Glomerular visceral epithelial cell (primary cell): ENCODE data around the gene FHIT.
"Not testable (repeated sequence)": the region's sequence is repeated elsewhere in the genome, so short reads cannot be mapped to it uniquely, and the experiment has no call there.

Source experiments
- DNase-seq: peaks from one replicate; pipeline ENCODE4 v3.0.0-alpha.2; 2016; ENCODE audit errors: extremely low spot score

FHIT gene

GRCh38 chr3:59938828-59939227, 1312.4 kb downstream of the FHIT start:
- DNase-seq, result no peak

DNA sequence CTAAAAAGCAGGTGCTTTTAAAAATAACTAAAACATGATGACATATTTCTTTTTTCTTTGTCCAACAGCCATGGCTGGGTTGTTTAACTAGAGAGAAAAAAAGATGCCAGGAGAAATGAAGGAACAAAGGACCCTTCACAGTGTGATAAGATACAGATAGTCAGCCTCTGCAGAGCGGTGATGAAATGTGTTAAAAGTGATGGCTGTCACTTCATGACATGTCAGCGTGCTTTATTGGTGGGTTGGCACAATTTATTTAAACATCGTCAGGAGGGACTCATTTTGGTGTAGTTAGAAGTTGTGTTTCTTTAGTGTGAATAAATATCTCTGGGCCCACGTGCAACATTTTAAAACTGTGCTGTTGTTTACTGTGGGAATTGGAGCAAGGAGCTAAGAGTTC, 1314.1 kb downstream of the FHIT start:
- DNase-seq, result no peak

GRCh38 chr3:59936472-59936871, 1314.8 kb downstream of the FHIT start:
- DNase-seq, result no peak

GRCh38 chr3:59935025-59935424, 1316.2 kb downstream of the FHIT start:
- no peak for DNase-seq

DNA sequence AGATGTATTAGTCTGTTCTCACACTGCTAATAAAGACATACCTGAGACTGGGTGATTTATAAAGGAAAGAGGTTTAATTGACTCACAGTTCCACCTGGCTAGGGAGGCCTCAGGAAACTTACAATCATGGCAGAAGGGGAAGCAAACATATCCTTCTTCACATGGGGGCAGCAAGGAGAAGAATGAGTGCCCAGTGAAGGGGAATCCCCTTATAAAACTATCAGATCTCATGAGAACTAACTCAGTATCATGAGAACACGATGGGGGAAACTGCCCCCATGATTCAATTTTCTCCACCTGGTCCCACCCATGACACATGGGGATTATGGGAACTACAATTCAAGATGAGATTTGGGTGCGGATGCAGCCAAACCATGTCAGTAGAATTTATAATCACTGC, 1316.7 kb downstream of the FHIT start:
- DNase-seq, result not testable (repeated sequence)

- no peak for DNase-seq
Measured at GRCh38 chr3:59930170-59930569, 1321.1 kb downstream of the FHIT start.

DNA sequence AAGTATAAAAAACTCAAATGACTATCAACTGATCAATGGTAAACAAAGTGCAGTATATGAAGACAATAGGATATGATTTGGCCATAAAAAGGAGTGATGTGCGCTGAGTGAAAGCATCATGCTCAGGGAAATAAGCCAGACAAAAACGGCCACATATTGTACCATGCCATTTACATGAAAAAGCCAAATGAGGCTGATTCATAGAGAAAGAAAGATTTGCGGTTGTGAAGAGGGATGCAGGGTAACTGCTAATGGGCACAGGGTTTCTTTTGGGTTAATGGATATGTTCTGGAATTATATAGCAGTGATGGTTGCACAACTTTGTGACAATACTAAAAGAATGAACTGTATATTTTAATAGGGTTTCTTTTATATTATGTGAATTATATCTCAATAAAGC, 1324.2 kb downstream of the FHIT start:
- no peak for DNase-seq

DNA sequence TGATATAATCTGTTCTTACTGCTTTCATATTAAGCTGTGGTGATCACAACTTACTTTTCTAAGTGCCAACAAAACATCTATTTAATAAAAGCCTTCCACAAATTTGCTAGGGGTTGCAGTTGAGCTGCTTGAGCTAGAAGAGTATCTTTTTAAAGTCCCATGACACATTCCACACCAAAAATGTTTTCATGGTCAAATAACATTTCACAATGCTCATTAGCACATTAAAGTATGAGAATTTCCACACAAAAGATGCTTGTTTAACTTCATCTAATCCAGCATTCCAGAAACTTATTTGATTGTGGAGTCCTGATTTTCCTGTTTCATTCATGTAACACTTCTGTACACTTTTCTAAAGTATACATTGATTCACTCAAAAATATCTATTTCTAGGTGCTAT, 1325.3 kb downstream of the FHIT start:
- DNase-seq, result no peak

- no peak for DNase-seq
Measured at GRCh38 chr3:59922192-59922591, 1329.1 kb downstream of the FHIT start.

GRCh38 chr3:59920822-59921221, 1330.4 kb downstream of the FHIT start:
- no peak for DNase-seq

DNA sequence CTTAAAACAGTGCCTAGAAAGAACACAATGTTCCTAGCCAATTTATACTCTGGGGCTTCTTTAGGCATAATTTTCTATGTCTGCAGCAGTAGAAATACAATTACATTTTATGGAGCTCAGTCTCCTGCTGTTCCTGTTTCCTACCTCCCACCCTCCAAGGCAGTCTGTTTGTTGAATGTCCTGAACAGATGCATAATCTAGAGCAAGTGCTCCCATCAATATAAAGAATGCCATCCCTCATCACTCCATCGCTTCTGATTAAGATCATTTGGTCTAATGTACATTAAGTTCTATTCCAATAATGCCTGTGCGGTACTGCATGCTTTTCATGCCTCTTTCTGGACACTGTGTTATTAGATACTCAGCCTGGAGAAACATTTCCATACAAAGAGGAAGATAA, 1331.7 kb downstream of the FHIT start:
- no peak for DNase-seq

DNA sequence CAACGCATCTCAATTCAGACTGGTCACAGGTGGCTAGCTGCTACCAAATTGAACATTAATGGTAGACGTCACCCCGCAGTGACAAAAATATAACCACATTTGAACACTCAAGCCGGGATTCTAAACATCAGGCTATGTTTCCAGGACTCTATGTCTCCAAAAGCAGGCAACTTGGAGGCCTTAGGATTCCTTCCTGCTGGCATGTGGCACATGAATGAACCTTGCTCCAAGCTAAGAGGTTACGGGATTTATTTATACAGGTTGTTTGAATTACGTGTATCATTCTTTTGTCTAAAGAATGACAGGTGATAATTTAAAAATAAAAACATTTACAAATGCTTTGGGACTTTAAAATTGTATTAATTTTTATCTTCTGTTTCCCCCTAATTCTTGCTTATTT, 1337.0 kb downstream of the FHIT start:
- no peak for DNase-seq

DNA sequence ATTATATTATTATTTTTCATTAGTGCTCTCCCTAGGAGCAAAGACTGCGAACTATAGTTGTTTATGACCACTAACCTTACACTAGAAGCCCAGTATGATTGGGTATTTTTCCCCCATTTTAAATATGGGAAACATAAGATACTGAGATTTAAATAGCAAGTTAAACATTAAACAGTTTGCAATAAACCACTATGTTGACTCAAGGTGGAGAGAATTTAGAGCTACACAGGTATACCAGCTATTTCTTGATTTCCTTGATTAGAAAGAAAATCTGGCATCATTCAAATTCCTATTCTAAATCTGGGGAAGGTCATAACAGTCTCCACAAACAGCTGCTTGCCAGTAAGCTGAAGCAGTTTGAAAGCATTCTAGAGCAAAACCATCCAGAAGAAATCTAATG, 1337.6 kb downstream of the FHIT start:
- DNase-seq, result no peak

DNA sequence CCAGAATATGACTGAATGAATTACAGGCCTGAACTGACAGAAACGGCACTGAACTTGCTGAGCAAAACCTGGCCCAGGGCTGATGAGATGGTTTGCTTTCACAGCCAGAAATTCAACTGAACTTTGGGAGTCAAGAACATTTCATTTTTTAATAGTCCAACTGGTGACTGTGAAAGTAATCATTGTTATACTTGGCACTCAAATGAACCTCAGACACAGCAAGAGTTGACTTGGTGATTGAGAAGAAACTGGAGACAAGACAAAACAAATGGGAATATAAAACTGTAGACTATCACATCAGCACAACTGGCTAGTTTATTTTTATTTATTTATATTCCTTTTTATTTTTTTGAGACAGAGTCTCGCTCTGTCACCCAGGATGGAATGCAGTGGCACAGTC, 1342.6 kb downstream of the FHIT start:
- no peak for DNase-seq

GRCh38 chr3:59908280-59908679, 1343.0 kb downstream of the FHIT start:
- no peak for DNase-seq

DNA sequence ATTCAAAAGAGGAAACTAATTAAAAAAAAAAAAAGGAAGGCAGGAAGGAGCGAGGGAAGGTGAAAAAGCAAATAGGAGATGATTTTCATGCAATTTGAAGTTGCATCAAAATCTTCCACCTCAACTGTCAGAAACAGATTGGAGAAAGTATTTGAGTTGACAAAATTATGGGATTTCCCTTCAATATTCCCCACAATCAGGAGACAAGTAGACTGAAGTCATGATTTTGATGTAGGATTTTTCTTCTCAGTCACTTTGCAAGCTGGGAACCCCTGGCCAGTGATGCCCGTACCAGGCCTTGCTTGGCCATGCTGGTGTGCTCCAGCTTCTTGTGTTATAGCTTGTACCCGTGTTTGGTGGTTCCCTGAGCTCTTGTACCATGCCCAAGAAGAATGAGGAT, 1347.0 kb downstream of the FHIT start:
- no peak for DNase-seq

GRCh38 chr3:59899061-59899460, 1352.2 kb downstream of the FHIT start:
- DNase-seq, result no peak

DNA sequence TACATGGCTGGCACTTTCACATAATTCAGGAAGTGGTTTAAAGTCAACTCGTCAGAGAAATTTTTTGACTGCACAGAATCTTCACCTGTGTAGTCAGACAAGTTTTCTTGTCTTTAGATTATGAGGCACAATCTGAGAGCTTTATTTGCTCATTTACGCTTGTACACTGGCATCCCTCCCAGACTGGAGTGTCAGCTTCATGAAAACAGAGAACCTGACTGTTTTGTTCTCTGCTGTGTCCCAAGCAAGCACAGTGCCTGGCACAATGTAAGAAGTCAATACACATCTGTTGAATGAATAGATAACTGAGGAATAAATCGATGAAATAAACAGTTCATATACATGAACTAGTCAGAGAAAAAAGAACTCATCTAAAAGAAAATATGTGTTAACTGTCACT, 1355.3 kb downstream of the FHIT start:
- DNase-seq, result no peak

GRCh38 chr3:59894425-59895121, 1356.7 kb downstream of the FHIT start:
- DNase-seq, result no peak

DNA sequence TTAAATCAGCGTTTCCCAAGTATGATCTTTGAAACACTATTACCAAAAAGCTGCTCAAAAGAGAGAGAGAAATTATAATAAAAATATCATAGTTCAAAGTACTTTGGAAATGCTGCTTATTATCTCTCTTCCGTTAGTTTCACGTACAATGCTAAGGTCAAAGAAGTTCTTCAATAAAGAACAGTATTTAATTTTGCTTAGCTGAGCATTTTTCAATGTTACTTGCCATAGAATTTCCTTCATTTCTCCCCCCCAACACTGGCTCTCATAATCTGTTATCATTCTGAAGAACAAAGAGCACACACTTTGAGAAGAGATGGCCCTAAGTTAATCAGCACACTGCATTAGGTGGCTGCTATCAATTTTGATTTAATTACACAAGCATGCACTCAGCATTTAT, 1360.6 kb downstream of the FHIT start:
- DNase-seq, result no peak

DNA sequence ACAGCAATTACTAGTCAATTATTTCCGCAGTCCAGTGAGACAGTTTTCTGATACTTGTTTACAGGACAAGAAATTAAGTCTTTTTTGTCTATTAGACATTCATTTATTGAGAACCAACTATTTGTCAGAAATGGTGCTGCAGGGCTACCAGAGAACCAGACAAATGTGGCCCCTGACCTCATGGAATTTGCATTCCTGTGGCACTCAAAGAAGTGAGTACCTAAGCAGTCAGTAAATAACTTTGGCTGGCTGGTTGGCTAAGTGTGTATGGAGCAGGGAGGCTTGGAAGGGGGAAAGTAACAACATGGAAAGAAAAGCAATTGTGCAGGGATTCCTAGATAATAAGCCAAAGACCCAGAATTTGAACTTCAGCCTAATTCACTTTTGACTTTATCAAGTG, 1364.5 kb downstream of the FHIT start:
- no peak for DNase-seq

- DNase-seq, result no peak
Measured at GRCh38 chr3:59885899-59886400, 1365.3 kb downstream of the FHIT start.

DNA sequence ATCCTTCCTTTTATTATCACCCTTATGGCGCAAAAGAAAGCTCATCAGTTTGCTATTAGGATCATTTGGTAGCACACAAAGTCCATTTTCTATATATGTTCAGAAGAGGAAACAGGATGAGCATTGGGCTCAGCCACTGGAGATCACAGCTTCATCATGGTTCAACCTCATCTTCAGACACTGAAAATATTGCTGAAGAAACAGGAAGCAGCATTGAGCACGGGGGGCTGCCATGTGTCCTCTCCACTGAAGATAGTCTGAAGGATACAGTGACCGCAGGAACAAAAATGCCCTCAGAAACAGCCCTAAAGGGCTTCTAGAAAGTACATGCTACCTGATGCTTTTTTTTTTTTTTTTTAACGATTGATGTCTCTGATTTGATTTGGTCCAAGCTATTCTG, 1366.2 kb downstream of the FHIT start:
- DNase-seq, result no peak

DNA sequence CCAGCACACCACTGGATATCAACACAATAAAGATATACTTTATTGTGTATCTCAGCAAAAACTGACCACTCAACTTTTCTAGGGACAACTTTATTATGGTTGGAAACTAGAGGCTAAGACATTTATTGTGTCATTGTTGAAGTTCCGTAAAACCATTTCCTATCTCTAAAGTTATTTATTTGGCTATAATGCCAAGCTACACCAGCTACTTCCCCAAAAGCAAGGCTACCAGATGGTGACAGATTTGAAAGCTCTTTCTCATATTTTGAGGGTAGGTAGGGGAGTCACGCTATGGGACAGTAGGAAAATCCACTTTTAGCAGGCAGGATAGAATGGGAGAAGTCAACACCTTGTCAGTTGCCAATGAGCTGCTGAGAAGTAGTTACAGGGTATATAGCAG, 1366.8 kb downstream of the FHIT start:
- no peak for DNase-seq
